Loucy (cell line): Measurements from ENCODE around the gene TDRD15.

Experiments
- H2AFZ ChIP-seq: fragments of 200-600 bp; sonication (generic); 2 replicates; pipeline ENCODE4 v1.6.0; 2016; ENCODE audit warnings: antibody characterized with exemption, mild to moderate bottlenecking, low read length, moderate library complexity
- H3F3A ChIP-seq: fragments of 200-600 bp; 2 replicates; pipeline ENCODE4 v1.6.0; 2016; ENCODE audit warnings: antibody characterized with exemption, low read depth, mild to moderate bottlenecking
- H3K27me3 ChIP-seq: fragments of 200-600 bp; sonication (generic); 2 replicates; pipeline ENCODE4 v1.6.1; 2014; ENCODE audit warnings: low read length, mild to moderate bottlenecking; ENCODE audit not compliant: insufficient read depth, poor library complexity, severe bottlenecking
- H3K36me3 ChIP-seq: fragments of 200-600 bp; sonication (generic); 2 replicates; pipeline ENCODE4 v1.6.1; 2016; ENCODE audit warnings: low read length; ENCODE audit not compliant: insufficient read depth
- H3K4me1 ChIP-seq: fragments of 200-600 bp; sonication (generic); 2 replicates; pipeline ENCODE4 v1.5.1; 2014; ENCODE audit warnings: low read length, mild to moderate bottlenecking; ENCODE audit not compliant: insufficient read depth, poor library complexity, severe bottlenecking
- H3K4me2 ChIP-seq: fragments of 200-600 bp; sonication (generic); 2 replicates; pipeline ENCODE4 v1.6.0; 2014; ENCODE audit warnings: antibody characterized with exemption, low read length, low read depth, mild to moderate bottlenecking; ENCODE audit not compliant: poor library complexity, severe bottlenecking
- H3K4me3 ChIP-seq: fragments of 200-600 bp; sonication (generic); 2 replicates; pipeline ENCODE4 v1.5.1; 2014; ENCODE audit warnings: low read length, mild to moderate bottlenecking, mixed read lengths; ENCODE audit not compliant: poor library complexity, severe bottlenecking
- H3K79me2 ChIP-seq: fragments of 200-600 bp; sonication (generic); 2 replicates; pipeline ENCODE4 v1.6.1; 2014; ENCODE audit warnings: low read length; ENCODE audit not compliant: insufficient read depth
- H3K9ac ChIP-seq: fragments of 200-600 bp; sonication (generic); 2 replicates; pipeline ENCODE4 v1.6.0; 2014; ENCODE audit warnings: mild to moderate bottlenecking, low read depth, low read length, moderate library complexity; ENCODE audit not compliant: poor library complexity, severe bottlenecking
- H3K9me2 ChIP-seq: fragments of 200-600 bp; sonication (generic); replicated peaks from 2 replicates; pipeline ENCODE4 v1.6.1; 2016; ENCODE audit warnings: low read depth, low read length, mixed read lengths
- H3K9me3 ChIP-seq: fragments of 200-600 bp; sonication (generic); 2 replicates; pipeline ENCODE4 v1.6.1; 2014; ENCODE audit warnings: mild to moderate bottlenecking, antibody characterized with exemption, low read length, low read depth; ENCODE audit not compliant: insufficient read depth
- H4K20me1 ChIP-seq: fragments of 200-600 bp; sonication (generic); 2 replicates; pipeline ENCODE4 v1.6.0; 2014; ENCODE audit warnings: antibody characterized with exemption, low read length, mild to moderate bottlenecking; ENCODE audit not compliant: insufficient read depth, poor library complexity, severe bottlenecking
- EZH2phosphoT487 ChIP-seq: fragments of 200-600 bp; IDR thresholded peaks from 2 replicates; pipeline ENCODE4 v1.6.1; 2018; ENCODE audit warnings: antibody characterized with exemption, mild to moderate bottlenecking, moderate library complexity, borderline replicate concordance
- TF ChIP-seq, protein P1 (sequence below): fragments of 200-600 bp; sonication (generic); conservative IDR thresholded peaks from 2 replicates; pipeline ENCODE4 v1.5.1; 2014; ENCODE audit warnings: mild to moderate bottlenecking, antibody characterized with exemption, low read length

Gene TDRD15

DNA sequence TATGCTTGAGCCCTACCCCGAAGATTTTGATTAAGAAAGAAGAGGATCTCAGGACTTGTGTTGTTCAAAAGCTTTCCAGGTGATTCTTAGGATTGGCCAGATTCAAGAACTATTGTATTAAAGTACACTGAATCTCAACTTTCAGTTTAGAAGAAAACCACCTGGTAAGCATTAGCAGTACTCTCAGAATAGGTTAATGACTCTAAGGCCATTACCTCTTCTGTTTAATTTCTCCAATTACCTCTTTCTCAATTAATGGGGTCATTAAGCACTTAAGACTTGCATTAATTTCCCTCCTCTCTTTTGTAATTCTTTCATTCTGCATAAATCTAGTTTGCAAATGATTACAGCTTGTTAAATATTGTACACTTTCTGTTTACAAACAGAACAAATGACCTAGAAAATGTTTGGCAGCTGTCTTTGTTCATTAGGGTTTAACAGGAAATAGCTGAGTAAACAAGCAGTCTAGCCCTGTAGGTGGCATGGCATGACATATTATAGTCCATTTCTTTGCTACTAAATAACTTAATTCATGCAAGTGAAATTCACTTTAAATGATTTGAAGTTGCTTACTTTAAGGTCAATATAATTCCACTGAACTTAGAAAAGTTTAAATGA, 20.4 kb upstream of the TDRD15 start:
- Histone ChIP-seq H3K4me2 (no peak overlapping the region), H3K9ac (no peak overlapping the region), H3K4me1 (no peaks in the 10 kb centered on the region), H3K9me3 (no peaks in the 10 kb centered on the region), H3K79me2 (no peaks in the 10 kb centered on the region), H3K9me2 (no peaks in the 10 kb centered on the region), H3K36me3 (no peaks in the 10 kb centered on the region), H2AFZ (no peak overlapping the region), H3K27me3 (no peaks in the 10 kb centered on the region), H4K20me1 (no peaks in the 10 kb centered on the region), H3K4me3 (no peak overlapping the region), H3F3A (no peaks in the 10 kb centered on the region)
- no peak for TF ChIP-seq EZH2phosphoT487
- TF ChIP-seq, protein P1, sequence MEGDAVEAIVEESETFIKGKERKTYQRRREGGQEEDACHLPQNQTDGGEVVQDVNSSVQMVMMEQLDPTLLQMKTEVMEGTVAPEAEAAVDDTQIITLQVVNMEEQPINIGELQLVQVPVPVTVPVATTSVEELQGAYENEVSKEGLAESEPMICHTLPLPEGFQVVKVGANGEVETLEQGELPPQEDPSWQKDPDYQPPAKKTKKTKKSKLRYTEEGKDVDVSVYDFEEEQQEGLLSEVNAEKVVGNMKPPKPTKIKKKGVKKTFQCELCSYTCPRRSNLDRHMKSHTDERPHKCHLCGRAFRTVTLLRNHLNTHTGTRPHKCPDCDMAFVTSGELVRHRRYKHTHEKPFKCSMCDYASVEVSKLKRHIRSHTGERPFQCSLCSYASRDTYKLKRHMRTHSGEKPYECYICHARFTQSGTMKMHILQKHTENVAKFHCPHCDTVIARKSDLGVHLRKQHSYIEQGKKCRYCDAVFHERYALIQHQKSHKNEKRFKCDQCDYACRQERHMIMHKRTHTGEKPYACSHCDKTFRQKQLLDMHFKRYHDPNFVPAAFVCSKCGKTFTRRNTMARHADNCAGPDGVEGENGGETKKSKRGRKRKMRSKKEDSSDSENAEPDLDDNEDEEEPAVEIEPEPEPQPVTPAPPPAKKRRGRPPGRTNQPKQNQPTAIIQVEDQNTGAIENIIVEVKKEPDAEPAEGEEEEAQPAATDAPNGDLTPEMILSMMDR: no peak

DNA sequence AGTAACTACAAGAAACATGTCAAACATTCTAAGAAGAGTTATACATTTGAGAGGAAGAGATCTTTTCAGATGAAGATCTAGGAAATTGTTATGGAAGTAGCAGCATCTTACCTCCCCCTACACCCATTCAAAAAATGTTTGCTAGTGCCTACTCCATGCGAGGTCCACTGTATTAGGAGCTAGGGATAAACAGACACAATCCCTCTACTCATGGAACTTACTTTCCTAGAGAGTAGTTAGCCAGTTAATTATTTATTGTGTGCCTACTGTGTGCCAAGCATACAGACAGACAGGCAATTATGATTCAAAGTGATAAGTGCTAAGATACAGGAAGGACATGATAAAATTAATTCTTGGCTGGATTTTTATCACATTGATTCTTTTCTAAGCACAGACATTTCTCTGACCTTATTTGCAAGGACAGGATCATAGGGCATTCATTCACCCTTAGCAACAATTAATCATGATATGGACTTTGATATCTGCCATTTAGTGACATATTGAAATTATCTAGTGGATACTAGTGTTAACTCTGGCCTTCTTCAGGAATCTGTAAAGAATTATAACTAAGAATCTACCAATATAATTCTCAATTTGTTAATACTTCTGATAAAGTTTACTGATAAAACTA, 19.6 kb upstream of the TDRD15 start:
- Histone ChIP-seq H4K20me1 (no peaks in the 10 kb centered on the region), H2AFZ (no peak overlapping the region), H3K9me3 (no peaks in the 10 kb centered on the region), H3K4me3 (no peak overlapping the region), H3K4me1 (no peaks in the 10 kb centered on the region), H3K79me2 (no peaks in the 10 kb centered on the region), H3K9me2 (no peaks in the 10 kb centered on the region), H3K36me3 (no peaks in the 10 kb centered on the region), H3K27me3 (no peaks in the 10 kb centered on the region), H3K9ac (no peak overlapping the region), H3K4me2 (no peak overlapping the region), H3F3A (no peaks in the 10 kb centered on the region)
- TF ChIP-seq, protein P1: no peak
- TF ChIP-seq EZH2phosphoT487: no peak

DNA sequence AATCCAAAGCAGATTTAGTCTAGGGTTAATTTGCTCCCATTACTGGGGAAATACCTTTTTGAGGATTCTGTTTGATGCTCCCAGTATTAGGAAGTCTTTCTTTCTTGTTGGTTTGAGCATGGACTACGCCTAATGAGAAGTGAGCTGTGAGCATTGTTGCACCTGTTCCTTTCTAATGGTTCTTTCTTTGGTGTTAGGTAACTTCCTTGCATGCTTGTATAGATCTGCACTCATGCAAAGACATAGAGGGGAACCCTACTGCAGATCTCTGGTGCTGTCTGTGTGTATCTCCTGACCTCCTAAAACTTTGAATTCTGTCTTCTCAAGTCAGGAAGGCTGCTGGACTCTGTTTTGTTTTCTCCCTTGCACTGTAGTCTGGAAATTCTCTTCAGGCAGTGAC, 12.8 kb upstream of the TDRD15 start:
- no peaks in the 10 kb centered on the region for H3K79me2 ChIP-seq
- H3K4me1 ChIP-seq: no peaks in the 10 kb centered on the region
- H2AFZ ChIP-seq: no peak overlapping the region
- H3K9me3 ChIP-seq: no peaks in the 10 kb centered on the region
- H3K9me2 ChIP-seq: no peaks in the 10 kb centered on the region
- no peaks in the 10 kb centered on the region for H3K27me3 ChIP-seq
- no peak for TF ChIP-seq EZH2phosphoT487
- TF ChIP-seq, protein P1: no peak
- H3F3A ChIP-seq: no peaks in the 10 kb centered on the region
- H4K20me1 ChIP-seq: no peaks in the 10 kb centered on the region
- no peak overlapping the region for H3K4me3 ChIP-seq
- no peaks in the 10 kb centered on the region for H3K36me3 ChIP-seq
- H3K4me2 ChIP-seq: no peak overlapping the region
- no peak overlapping the region for H3K9ac ChIP-seq
